Measurements from ENCODE around the gene AIFM1.
A peak's percentile ranks its signal among the peaks of the same experiment; 100 is the strongest.

The AIFM1 gene

DNA sequence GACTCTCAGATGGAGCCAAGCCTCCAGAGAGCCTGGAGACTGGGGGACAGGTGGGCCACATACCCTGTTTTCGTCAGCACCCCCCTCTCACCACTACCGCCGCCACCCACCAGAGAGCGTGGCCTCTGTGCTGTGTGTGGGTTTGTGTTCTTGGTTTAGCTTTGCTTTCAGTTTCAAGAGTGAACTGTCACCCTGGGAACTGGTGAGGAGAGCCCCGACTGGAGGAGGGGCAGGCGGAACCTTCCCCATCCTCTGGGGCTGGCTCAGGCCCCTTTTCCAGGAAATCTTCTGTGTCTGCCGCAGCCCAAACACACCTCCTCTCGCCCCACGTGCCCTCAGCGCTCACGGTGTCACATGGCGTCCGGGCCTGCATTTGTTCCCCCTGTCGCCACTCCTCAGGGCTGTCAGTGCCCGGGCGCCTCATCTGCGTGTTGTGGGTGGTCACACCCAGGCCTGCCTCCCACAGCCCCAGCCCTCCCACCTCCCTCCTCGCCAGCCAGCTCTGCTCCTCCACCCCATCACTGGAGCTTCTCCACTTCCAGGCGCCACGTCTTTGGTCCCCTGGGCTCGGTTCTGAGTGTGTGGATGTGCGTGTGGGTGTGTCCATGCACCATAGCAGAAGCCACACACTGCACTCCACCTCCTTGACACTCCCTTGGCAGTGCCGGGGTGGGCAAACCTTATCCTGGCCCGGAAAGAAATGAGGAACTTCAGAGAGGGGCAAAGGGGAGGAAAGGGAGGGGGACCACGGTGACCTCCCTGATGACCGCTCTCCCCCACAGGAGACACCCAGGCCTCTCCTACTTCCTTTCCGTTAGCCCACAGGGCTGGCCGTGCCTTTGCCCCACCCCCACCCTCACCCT is 83.2 kb downstream of the AIFM1 start:
- H3K4me3 ChIP-seq (ENCODE audit: low read depth, low read length): no peak overlapping the region

DNA sequence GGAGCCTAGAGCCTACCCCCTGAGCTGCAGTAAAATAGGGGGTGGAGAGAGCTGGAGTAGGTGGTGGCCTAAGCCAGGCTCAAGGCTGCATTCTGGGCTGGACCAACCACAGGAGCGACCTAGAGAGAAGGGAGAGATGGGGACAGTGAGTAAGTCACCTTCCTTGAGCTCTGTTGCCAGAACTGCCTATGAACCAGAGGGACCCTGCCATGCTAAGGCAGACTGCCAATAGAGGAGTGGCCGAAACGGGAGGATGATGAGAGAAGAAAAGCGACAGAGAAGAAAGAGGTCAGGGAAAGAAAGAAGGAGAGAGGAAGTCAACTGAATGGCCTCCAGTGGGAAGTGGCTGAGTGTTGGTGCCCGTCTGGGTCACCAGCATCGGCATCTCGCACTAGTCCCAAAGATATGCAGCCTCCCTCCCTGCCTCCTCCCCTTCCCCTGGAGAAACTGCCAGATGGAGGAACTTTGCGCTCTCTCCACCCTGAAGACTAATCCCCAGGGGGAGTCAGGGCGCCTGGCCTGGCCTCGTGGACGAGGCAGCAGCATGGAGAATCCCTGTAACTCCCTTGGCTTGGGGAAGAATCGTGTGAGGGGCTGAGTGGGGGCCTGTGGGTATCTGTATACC is 84.1 kb downstream of the AIFM1 start:
- no peak for TF ChIP-seq CTCF (IDR thresholded peaks at IDR 0.05; ENCODE audit: low read depth, low read length)

More for the DNA sequence above, 83.2 kb downstream of the AIFM1 start:
- TF ChIP-seq CTCF (IDR thresholded peaks at IDR 0.05; ENCODE audit: low read depth, low read length): no peak

DNA sequence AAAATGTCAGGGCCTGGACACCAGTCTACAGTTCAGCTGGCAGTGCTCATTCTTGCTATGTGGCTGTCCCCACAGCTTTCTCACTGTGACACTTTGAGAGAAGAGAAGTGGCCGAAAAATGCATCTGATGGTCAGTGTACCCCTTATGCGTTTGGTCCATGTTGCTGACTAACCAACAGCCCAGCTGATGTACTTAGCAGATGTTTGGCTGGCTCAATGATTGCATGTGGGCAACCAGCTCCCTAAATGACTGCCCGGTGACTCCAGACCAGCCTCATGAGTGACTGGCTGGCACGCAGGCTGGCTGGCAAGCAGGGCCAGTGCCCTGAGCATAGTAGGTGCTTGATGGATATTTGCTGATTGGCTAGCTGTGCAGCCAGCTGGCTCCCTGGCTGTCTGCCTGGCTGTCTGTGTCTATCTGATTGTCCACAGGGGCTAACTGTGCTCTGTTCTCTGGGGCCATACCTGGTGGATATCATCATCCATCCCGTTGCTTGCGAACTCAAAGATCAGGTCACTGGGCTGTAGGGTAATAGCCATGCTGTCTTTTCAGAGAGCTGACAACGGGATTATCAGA is 84.8 kb downstream of the AIFM1 start:
- TF ChIP-seq CTCF (IDR thresholded peaks at IDR 0.05; ENCODE audit: low read depth, low read length): no peak
- H3K4me3 ChIP-seq (ENCODE audit: low read depth, low read length): no peak overlapping the region

More for the DNA sequence above, 84.1 kb downstream of the AIFM1 start:
- H3K4me3 ChIP-seq (ENCODE audit: low read depth, low read length): no peak overlapping the region

DNA sequence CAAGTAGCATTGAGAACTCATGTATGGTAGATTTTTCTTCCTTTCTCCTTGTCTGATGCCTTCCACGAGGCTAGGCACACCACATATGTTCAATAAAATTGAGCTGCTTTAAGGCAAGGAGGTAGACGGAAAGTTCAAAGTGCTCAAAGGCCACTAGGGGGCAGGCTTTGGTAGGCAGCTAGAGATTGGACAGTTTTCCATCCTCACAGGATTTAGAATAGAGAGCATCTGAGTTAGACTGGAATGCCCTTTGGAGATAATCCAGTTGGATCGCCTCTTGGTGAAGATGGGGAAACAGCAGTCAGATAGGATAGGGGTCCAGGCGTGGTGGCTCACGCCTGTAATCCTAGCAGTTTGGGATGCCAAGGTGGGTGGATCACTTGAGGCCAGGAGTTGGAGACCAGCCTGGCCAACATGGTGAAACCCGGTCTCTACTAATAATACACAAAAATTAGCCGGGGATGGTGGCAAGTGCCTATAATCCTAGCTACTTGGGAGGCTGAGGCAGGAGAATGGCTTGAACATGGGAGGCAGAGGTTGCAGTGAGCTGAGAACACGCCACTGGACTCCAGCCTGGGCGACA is 85.7 kb downstream of the AIFM1 start:
- H3K4me3 ChIP-seq (ENCODE audit: low read depth, low read length): no peak overlapping the region
- TF ChIP-seq CTCF (IDR thresholded peaks at IDR 0.05; ENCODE audit: low read depth, low read length): peak; percentile 58
